GM12878 (cell line): Measurements from ENCODE around the gene TRPV6. TPM values are rescaled to one million over a fixed set of nuclear protein-coding genes. Genes with fewer than 3 reads are reported as not detected.

Experiments used
- ATAC-seq: fragments of 200-7000 bp; cut with Tn5 transposase; 3 replicates; pipeline ENCODE4 v1.9.1; 2020; ENCODE audit warnings: mild to moderate bottlenecking, moderate library complexity
- BruUV-seq: library from RNA; stranded (reverse); fragments of 400-500 nt; replicated peaks from 2 replicates; lab custom pipeline; 2021; lab: Mats Ljungman, UMichigan
- CTCF ChIA-PET: fragments of 300-600 bp; sonication (Branson Sonifier 250); formaldehyde crosslinking; extraction: SDS; loops from one replicate; lab custom pipeline; 2021; ENCODE audit warnings: inconsistent platforms; lab: Yijun Ruan, JAX
- POLR2A ChIA-PET: fragments of 350-600 bp; formaldehyde crosslinking; extraction: SDS; loops from one replicate; lab custom pipeline; 2021; ENCODE audit warnings: inconsistent platforms; lab: Charles Lee
- RAD21 ChIA-PET: fragments of 300-600 bp; sonication (Branson Sonifier 250); formaldehyde crosslinking; loops from one replicate; lab custom pipeline; 2023; ENCODE audit warnings: antibody characterized with exemption; ENCODE audit not compliant: unreplicated experiment; lab: Charles Lee
- SMC1A ChIA-PET: fragments of 300-600 bp; sonication (Branson Sonifier 250); formaldehyde crosslinking; loops from one replicate; lab custom pipeline; 2023; ENCODE audit not compliant: unreplicated experiment, uncharacterized antibody; lab: Charles Lee
- DNase-seq: peaks from one replicate; pipeline ENCODE4 v3.0.0-alpha.2; 2011; ENCODE audit warnings: low read depth, low spot score
- FAIRE-seq: peaks from 3 replicates; lab custom pipeline; 2011; peaks lifted over from hg19 to GRCh38; lab: Jason Lieb, UNC
- H2AFZ ChIP-seq: 2 replicates; pipeline ENCODE4 v1.6.0; 2011; ENCODE audit warnings: low read depth, low read length, control low read depth; ENCODE audit not compliant: control insufficient read depth
- H3K27ac ChIP-seq: 2 replicates; pipeline ENCODE4 v1.5.1; 2011; ENCODE audit warnings: control low read depth; ENCODE audit not compliant: control insufficient read depth, insufficient read depth
- H3K27me3 ChIP-seq, 2 experiments: replicated peaks in 1 of 2; 2 replicates each; pipeline versions ENCODE4 v1.6.0 to v1.6.1; 2011; ENCODE audit warnings: low read length in 1 of 2; ENCODE audit not compliant: control insufficient read depth in 2 of 2, insufficient read depth in 2 of 2
- H3K36me3 ChIP-seq, 2 experiments: 2 replicates each; pipeline ENCODE4 v1.5.1; 2011; ENCODE audit warnings: low read length in 1 of 2; ENCODE audit not compliant: control insufficient read depth in 2 of 2, insufficient read depth in 2 of 2
- H3K4me1 ChIP-seq: 2 replicates; pipeline ENCODE4 v1.6.1; 2011; ENCODE audit warnings: mild to moderate bottlenecking, low read length, moderate library complexity, mixed read lengths; ENCODE audit not compliant: control insufficient read depth, insufficient read depth
- H3K4me2 ChIP-seq: 2 replicates; pipeline ENCODE4 v1.6.0; 2011; ENCODE audit warnings: control low read depth; ENCODE audit not compliant: control insufficient read depth, insufficient read depth
- H3K4me3 ChIP-seq: fragments of 200-600 bp; sonication (generic); 2 replicates; pipeline ENCODE4 v1.5.1; 2016
- H3K79me2 ChIP-seq: 2 replicates; pipeline ENCODE4 v1.6.0; 2011; ENCODE audit warnings: low read length; ENCODE audit not compliant: control insufficient read depth, insufficient read depth
- H3K9ac ChIP-seq: 2 replicates; pipeline ENCODE4 v1.8.0; 2011; ENCODE audit warnings: low read length, control low read depth, mixed read lengths; ENCODE audit not compliant: control insufficient read depth, insufficient read depth
- H3K9me3 ChIP-seq: replicated peaks from 3 replicates; pipeline ENCODE4 v1.5.1; 2011; ENCODE audit warnings: mild to moderate bottlenecking, low read length; ENCODE audit not compliant: control insufficient read depth, insufficient read depth
- H4K20me1 ChIP-seq: 2 replicates; pipeline ENCODE4 v1.6.0; 2011; ENCODE audit not compliant: control insufficient read depth, insufficient read depth
- EED ChIP-seq: sonication (generic); IDR thresholded peaks from 2 replicates; pipeline ENCODE4 v1.6.1; 2016; ENCODE audit warnings: antibody characterized with exemption, low read depth
- EGR1 ChIP-seq, 2 experiments: IDR thresholded peaks; 1 replicate in 1 of 2; 2 replicates in 1 of 2; pipeline ENCODE4 v1.6.1; 2011 to 2012; ENCODE audit warnings: low read depth in 2 of 2, low read length in 2 of 2, borderline replicate concordance in 1 of 2, mild to moderate bottlenecking in 1 of 2, moderate library complexity in 1 of 2
- HDGF ChIP-seq: fragments of 450-650 bp; IDR thresholded peaks from 2 replicates; pipeline ENCODE4 v1.6.1; 2016; ENCODE audit warnings: antibody characterized with exemption
- IKZF1 ChIP-seq: fragments of 450-650 bp; conservative IDR thresholded peaks from 2 replicates; pipeline ENCODE4 v1.6.1; 2017; ENCODE audit warnings: antibody characterized with exemption, mild to moderate bottlenecking
- JUND ChIP-seq: IDR thresholded peaks from 2 replicates; pipeline ENCODE4 v1.6.1; 2012; ENCODE audit warnings: low read depth, mild to moderate bottlenecking, low read length, improper control_type of control experiment, moderate library complexity
- NFYB ChIP-seq: IDR thresholded peaks from 2 replicates; pipeline ENCODE4 v1.6.1; 2011; ENCODE audit warnings: low read depth, mild to moderate bottlenecking, low read length, improper control_type of control experiment, moderate library complexity; ENCODE audit not compliant: insufficient read depth
- NR2C2 ChIP-seq: IDR thresholded peaks from 2 replicates; pipeline ENCODE4 v1.6.1; 2011; ENCODE audit warnings: borderline replicate concordance, low read depth; ENCODE audit not compliant: control insufficient read depth, insufficient read length
- SIX5 ChIP-seq: IDR thresholded peaks from 2 replicates; pipeline ENCODE4 v1.6.1; 2011; ENCODE audit warnings: mild to moderate bottlenecking, low read depth, low read length, moderate library complexity; ENCODE audit not compliant: severe bottlenecking
- SMAD1 ChIP-seq: fragments of 450-650 bp; IDR thresholded peaks from 2 replicates; pipeline ENCODE4 v1.6.1; 2018; ENCODE audit warnings: mild to moderate bottlenecking, low read depth; ENCODE audit not compliant: partially characterized antibody
- SP1 ChIP-seq: IDR thresholded peaks from one replicate; pipeline ENCODE4 v1.6.1; 2011; ENCODE audit warnings: low read depth, low read length
- STAT3 ChIP-seq: IDR thresholded peaks from 2 replicates; pipeline ENCODE4 v1.6.1; 2011; ENCODE audit warnings: low read depth, low read length, improper control_type of control experiment
- WRNIP1 ChIP-seq: IDR thresholded peaks from 2 replicates; pipeline ENCODE4 v1.6.1; 2011; ENCODE audit warnings: low read depth, low read length, improper control_type of control experiment, borderline replicate concordance
- ZNF384 ChIP-seq: IDR thresholded peaks from 2 replicates; pipeline ENCODE4 v1.6.1; 2012; ENCODE audit warnings: low read depth, mild to moderate bottlenecking, low read length, improper control_type of control experiment, borderline replicate concordance
- WGBS: methylation state at CpG from one replicate; pipeline ENCODE4 v1.1.6; 2016; ENCODE audit warnings: low lambda C conversion rate; ENCODE audit not compliant: insufficient replicate concordance, insufficient coverage; ENCODE audit errors: missing lambda C conversion rate; 5-methylcytosine and 5-hydroxymethylcytosine counted together
- in situ Hi-C: fragments of 300-500 bp; cut with MboI; formaldehyde crosslinking; loops from 9 replicates; pipeline ENCODE4 v1.14.3; 2018; ENCODE audit warnings: mixed read lengths
- intact Hi-C: fragments of 100-400 bp; cut with micrococcal nuclease; formaldehyde crosslinking; loops from one replicate; pipeline ENCODE4 v1.14.2; 2022; ENCODE audit not compliant: unreplicated experiment
- polyA plus RNA-seq, 11 experiments: library from polyadenylated mRNA; depleted of rRNA in 4 of 11; unstranded in 6 of 11; stranded (reverse) in 5 of 11; fragments of >200 nt; fragmentation: Nextera tagmentation in 4 of 11; fragmentation: Illumina TruSeq in 1 of 11; extraction: Ambion mirVana in 4 of 11; extraction: Trizol in 1 of 11; gene quantifications; 1 replicate in 1 of 11; 2 replicates in 10 of 11; pipeline versions ENCODE4 v1.2.1 to v1.2.3, GENCODE V29; 2011 to 2016; ENCODE audit warnings: inconsistent platforms in 2 of 11, missing spikeins in 2 of 11, low read depth in 1 of 11
- total RNA-seq, 4 experiments: library from RNA; depleted of rRNA in 3 of 4; stranded (reverse); fragments of >200 nt in 3 of 4; fragmentation: Illumina TruSeq in 1 of 4; extraction: Trizol in 1 of 4; gene quantifications; 2 replicates each; pipeline versions ENCODE4 v1.2.1 to v1.2.3, GENCODE V29; 2013 to 2021
- TF ChIP-seq, protein P1 (sequence below): fragments of 450-650 bp; IDR thresholded peaks from 2 replicates; pipeline ENCODE4 v1.6.1; 2018; ENCODE audit warnings: borderline replicate concordance, mild to moderate bottlenecking; ENCODE audit not compliant: partially characterized antibody
- TF ChIP-seq, protein P2 (sequence below): IDR thresholded peaks from 2 replicates; pipeline ENCODE4 v1.6.1; 2012; ENCODE audit warnings: low read depth, low read length, improper control_type of control experiment
- TF ChIP-seq, protein P3 (sequence below): IDR thresholded peaks from 2 replicates; pipeline ENCODE4 v1.6.1; 2011; ENCODE audit warnings: borderline replicate concordance, low read depth, mild to moderate bottlenecking, moderate library complexity, low read length; ENCODE audit not compliant: insufficient read depth, poor library complexity, severe bottlenecking

TRPV6 gene
- total and polyA plus RNA-seq, 10 of the 15 experiments (the other 5 are each of a cell fraction or from before 2014, with no cell fraction given) = not detected

DNA sequence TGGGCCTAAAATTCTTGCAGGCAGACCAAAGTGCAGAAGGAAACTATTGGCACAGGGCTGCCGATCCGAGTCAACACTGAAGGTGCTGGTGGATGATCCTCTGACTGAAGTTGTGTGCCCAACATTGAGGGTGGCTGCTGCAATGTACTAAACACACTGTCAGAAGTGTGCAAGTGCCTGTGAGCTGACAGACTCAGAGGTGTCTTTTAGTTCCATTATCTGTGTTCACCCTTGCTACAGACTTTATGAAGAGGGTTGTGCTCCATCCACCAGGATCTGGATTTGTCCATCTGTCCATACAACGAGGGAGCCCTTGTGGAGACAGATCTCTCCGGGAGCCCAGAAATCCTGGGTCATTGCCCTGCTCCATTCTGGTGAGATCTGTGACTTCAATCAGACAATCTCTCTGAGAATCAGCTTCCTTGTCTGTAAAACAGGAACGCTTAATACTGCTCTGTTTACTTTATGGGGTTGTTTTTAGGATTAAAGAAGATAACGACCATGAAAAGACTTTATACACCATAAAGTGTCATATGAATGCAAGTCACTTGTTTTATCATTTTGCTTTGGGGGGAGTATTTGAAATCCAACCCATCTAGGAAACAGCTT is 9.5 kb upstream of the TRPV6 start:
- intact Hi-C loops (no loop called here), in situ Hi-C loops (no loop called here)
- Histone ChIP-seq H2AFZ (no peak overlapping the region), H3K27me3 (peaks cover 0 to 3% of the 10 kb centered on the region in 2 experiments; a peak in 3 of 4 replicates), H3K9ac (no peak overlapping the region), H3K36me3 (no peaks in the 10 kb centered on the region), H3K4me2 (no peak overlapping the region), H3K4me3 (no peak overlapping the region), H3K9me3 (no peaks in the 10 kb centered on the region), H3K27ac (no peak overlapping the region), H3K79me2 (no peaks in the 10 kb centered on the region)
- POLR2A ChIA-PET = no interaction called here
- CTCF ChIA-PET = interaction anchor here (1.0 to 1.7 kb wide), 3 partner anchors 14 to 108 kb away, joined by 3 to 5 read pairs (median 3); no protein-coding TSS in a partner anchor
- FAIRE-seq = no peak
- no peak for DNase-seq
- ATAC-seq = no peak
- no TSS peak for BruUV-seq
- TF ChIP-seq JUND = no peak
- no peak for TF ChIP-seq WRNIP1
- TF ChIP-seq, protein P1, sequence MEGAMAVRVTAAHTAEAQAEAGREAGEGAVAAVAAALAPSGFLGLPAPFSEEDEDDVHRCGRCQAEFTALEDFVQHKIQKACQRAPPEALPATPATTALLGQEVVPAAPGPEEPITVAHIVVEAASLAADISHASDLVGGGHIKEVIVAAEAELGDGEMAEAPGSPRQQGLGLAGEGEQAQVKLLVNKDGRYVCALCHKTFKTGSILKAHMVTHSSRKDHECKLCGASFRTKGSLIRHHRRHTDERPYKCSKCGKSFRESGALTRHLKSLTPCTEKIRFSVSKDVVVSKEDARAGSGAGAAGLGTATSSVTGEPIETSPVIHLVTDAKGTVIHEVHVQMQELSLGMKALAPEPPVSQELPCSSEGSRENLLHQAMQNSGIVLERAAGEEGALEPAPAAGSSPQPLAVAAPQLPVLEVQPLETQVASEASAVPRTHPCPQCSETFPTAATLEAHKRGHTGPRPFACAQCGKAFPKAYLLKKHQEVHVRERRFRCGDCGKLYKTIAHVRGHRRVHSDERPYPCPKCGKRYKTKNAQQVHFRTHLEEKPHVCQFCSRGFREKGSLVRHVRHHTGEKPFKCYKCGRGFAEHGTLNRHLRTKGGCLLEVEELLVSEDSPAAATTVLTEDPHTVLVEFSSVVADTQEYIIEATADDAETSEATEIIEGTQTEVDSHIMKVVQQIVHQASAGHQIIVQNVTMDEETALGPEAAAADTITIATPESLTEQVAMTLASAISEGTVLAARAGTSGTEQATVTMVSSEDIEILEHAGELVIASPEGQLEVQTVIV = no peak
- no peak for TF ChIP-seq ZNF384
- TF ChIP-seq, protein P2, sequence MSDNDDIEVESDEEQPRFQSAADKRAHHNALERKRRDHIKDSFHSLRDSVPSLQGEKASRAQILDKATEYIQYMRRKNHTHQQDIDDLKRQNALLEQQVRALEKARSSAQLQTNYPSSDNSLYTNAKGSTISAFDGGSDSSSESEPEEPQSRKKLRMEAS = no peak
- no peak for TF ChIP-seq NR2C2
- no peak for TF ChIP-seq STAT3
- TF ChIP-seq EED = no peak
- no peak for TF ChIP-seq NFYB
- TF ChIP-seq SMAD1 = no peak
- TF ChIP-seq, protein P3, sequence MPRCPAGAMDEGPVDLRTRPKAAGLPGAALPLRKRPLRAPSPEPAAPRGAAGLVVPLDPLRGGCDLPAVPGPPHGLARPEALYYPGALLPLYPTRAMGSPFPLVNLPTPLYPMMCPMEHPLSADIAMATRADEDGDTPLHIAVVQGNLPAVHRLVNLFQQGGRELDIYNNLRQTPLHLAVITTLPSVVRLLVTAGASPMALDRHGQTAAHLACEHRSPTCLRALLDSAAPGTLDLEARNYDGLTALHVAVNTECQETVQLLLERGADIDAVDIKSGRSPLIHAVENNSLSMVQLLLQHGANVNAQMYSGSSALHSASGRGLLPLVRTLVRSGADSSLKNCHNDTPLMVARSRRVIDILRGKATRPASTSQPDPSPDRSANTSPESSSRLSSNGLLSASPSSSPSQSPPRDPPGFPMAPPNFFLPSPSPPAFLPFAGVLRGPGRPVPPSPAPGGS = no peak
- no peak for TF ChIP-seq SP1
- no peak for TF ChIP-seq IKZF1
- TF ChIP-seq EGR1 (IDR thresholded peaks at IDR 0.05; ENCODE audit: borderline replicate concordance in 1 of 2, low read depth in 2 of 2, low read length in 2 of 2) = no peak
- no peak for TF ChIP-seq SIX5
- TF ChIP-seq HDGF = no peak
- TF ChIP-seq, all 136 proteins: peak for 0
- 15% methylated on average over 6 of the region's 6 CpGs for WGBS
- Histone ChIP-seq H4K20me1 (no peaks in the 10 kb centered on the region), H3K4me1 (no peaks in the 10 kb centered on the region)
- ChIA-PET SMC1A (no interaction called here), RAD21 (no interaction called here)
